ENCODE measurements around the gene POLR2C. TPM values are rescaled to one million over a fixed set of nuclear protein-coding genes. Genes with fewer than 3 reads are reported as not detected.

The POLR2C gene
- total RNA-seq, 3 donors from 2014 or later: 117 to 130 (median 129) TPM

Other genes with a start within 250 kb of the POLR2C start
- gene ARL2BP, start 217.4 kb upstream of the POLR2C start, total RNA-seq: 10 to 100 TPM; 19.0 to 26.4 (median 19.8) TPM
- gene PLLP, start 178.0 kb upstream of the POLR2C start, total RNA-seq: under 1 TPM in 2 of 3 donors, not detected in 1; 0.13 to 0.33 TPM
- gene CCL22, start 103.9 kb upstream of the POLR2C start, total RNA-seq: 100 to 1,000 TPM in 1 of 3 donors, 10 to 100 TPM in 2; 62.3 to 121 (median 80.2) TPM
- under 1 TPM in 2 of 3 donors, not detected in 1; 0.05 TPM for gene CX3CL1, start 90.2 kb upstream of the POLR2C start, total RNA-seq
- gene CCL17, start 57.9 kb upstream of the POLR2C start, total RNA-seq: 10 to 100 TPM; 11.0 to 41.5 (median 26.2) TPM
- gene CIAPIN1, start 15.3 kb upstream of the POLR2C start, total RNA-seq: 100 to 1,000 TPM in 1 of 3 donors, 10 to 100 TPM in 2; 75.9 to 100 (median 92.2) TPM
- gene COQ9, start 15.2 kb upstream of the POLR2C start, total RNA-seq: 10 to 100 TPM; 44.5 to 47.2 (median 47.0) TPM
- gene DOK4, start 23.8 kb downstream of the POLR2C start, total RNA-seq: 1 to 10 TPM; 1.1 to 2.6 (median 1.6) TPM
- 1 to 10 TPM; 4.6 to 8.9 (median 6.9) TPM for gene CCDC102A, start 73.9 kb downstream of the POLR2C start, total RNA-seq
- gene ADGRG5, start 80.0 kb downstream of the POLR2C start, total RNA-seq: 1 to 10 TPM; 1.7 to 6.7 (median 6.5) TPM
- gene ADGRG1, start 166.0 kb downstream of the POLR2C start, total RNA-seq: 10 to 100 TPM in 1 of 3 donors, 1 to 10 TPM in 2; 3.6 to 11.9 (median 6.7) TPM
- gene ADGRG3, start 205.6 kb downstream of the POLR2C start, total RNA-seq: not detected
- gene DRC7, start 232.1 kb downstream of the POLR2C start, total RNA-seq: not detected

Measured in activated T-cell treated with anti-CD3 and anti-CD28 coated beads, Interleukin-2, amount 50 U/mL, for 4 hours (primary cell).